A673 (cell line): ENCODE data around the gene MYO7B. TPM values are rescaled to one million over a fixed set of nuclear protein-coding genes. Genes with fewer than 3 reads are reported as not detected.

ENCODE experiments used
- BruUV-seq: library from RNA; stranded (reverse); fragments of 400-500 nt; replicated peaks from 2 replicates; lab custom pipeline; 2021; lab: Mats Ljungman, UMichigan
- CTCF ChIA-PET: fragments of 300-600 bp; sonication (Branson Sonifier 250); formaldehyde crosslinking; loops from one replicate; lab custom pipeline; 2022; ENCODE audit warnings: antibody characterized with exemption; lab: Charles Lee
- POLR2A ChIA-PET: fragments of 300-600 bp; sonication (Branson Sonifier 250); formaldehyde crosslinking; loops from one replicate; lab custom pipeline; 2022; ENCODE audit warnings: antibody characterized with exemption; ENCODE audit not compliant: low non-redundant PET; lab: Charles Lee
- DNase-seq: peaks from one replicate; pipeline ENCODE4 v3.0.0-alpha.2; 2015; ENCODE audit warnings: low spot score
- H3K27ac ChIP-seq: fragments of 200-600 bp; sonication (generic); 2 replicates; pipeline ENCODE4 v1.5.1; 2016; ENCODE audit warnings: mixed run types, low read depth, mild to moderate bottlenecking, mixed read lengths, antibody characterized with exemption, low read length; ENCODE audit not compliant: poor library complexity, severe bottlenecking
- H3K27me3 ChIP-seq: fragments of 200-600 bp; sonication (generic); replicated peaks from 2 replicates; pipeline ENCODE4 v1.6.1; 2017; ENCODE audit warnings: mixed run types, low read depth, mild to moderate bottlenecking, mixed read lengths, antibody characterized with exemption, low read length; ENCODE audit not compliant: insufficient read depth, poor library complexity
- H3K36me3 ChIP-seq: fragments of 200-600 bp; sonication (generic); 2 replicates; pipeline ENCODE4 v1.6.1; 2016; ENCODE audit warnings: mixed run types, mild to moderate bottlenecking, mixed read lengths, antibody characterized with exemption, low read length; ENCODE audit not compliant: insufficient read depth, poor library complexity, severe bottlenecking
- H3K4me1 ChIP-seq: fragments of 200-600 bp; sonication (generic); 2 replicates; pipeline ENCODE4 v1.6.1; 2017; ENCODE audit warnings: mixed run types, mild to moderate bottlenecking, mixed read lengths, antibody characterized with exemption, low read length; ENCODE audit not compliant: insufficient read depth, poor library complexity, severe bottlenecking
- H3K4me3 ChIP-seq: fragments of 200-600 bp; sonication (generic); 2 replicates; pipeline ENCODE4 v1.5.1; 2016; ENCODE audit warnings: low read depth, mixed run types, mild to moderate bottlenecking, mixed read lengths, low read length; ENCODE audit not compliant: poor library complexity, severe bottlenecking
- H3K9me3 ChIP-seq: fragments of 200-600 bp; sonication (generic); 2 replicates; pipeline ENCODE4 v1.6.1; 2016; ENCODE audit warnings: mixed run types, low read depth, mild to moderate bottlenecking, mixed read lengths, antibody characterized with exemption, low read length; ENCODE audit not compliant: poor library complexity, severe bottlenecking
- CTCF ChIP-seq: fragments of 300-800, 200-600 bp; sonication (generic); conservative IDR thresholded peaks from 2 replicates; pipeline ENCODE4 v1.5.1; 2017; ENCODE audit warnings: low read depth, mild to moderate bottlenecking, antibody characterized with exemption, low read length, moderate library complexity, mixed read lengths
- EZH2 ChIP-seq: fragments of 200-600 bp; sonication (generic); IDR thresholded peaks from 2 replicates; pipeline ENCODE4 v1.6.1; 2017; ENCODE audit warnings: borderline replicate concordance, low read depth, mild to moderate bottlenecking, mixed read lengths, antibody characterized with exemption, low read length; ENCODE audit not compliant: poor library complexity, severe bottlenecking
- intact Hi-C: fragments of 100-400 bp; cut with micrococcal nuclease; formaldehyde crosslinking; loops from one replicate; pipeline ENCODE4 v1.10.0; 2022; ENCODE audit not compliant: unreplicated experiment
- total RNA-seq: library from RNA; stranded (reverse); gene quantifications from 2 replicates; pipeline ENCODE4 v1.2.3, GENCODE V29; 2021

The MYO7B gene
- total RNA-seq, 1 experiment from 2014 or later = 0.24 TPM

GRCh38 chr2:127631997-127632581 lies 96.6 kb downstream of the MYO7B start:
- ChIA-PET CTCF (no interaction called here), POLR2A (no interaction called here)
- peaks cover 3% of the 10 kb centered on the region for H3K4me1 ChIP-seq
- H3K27me3 ChIP-seq = no peaks in the 10 kb centered on the region
- H3K27ac ChIP-seq = no peak overlapping the region
- no TSS peak for BruUV-seq
- intact Hi-C loops = no loop called here
- TF ChIP-seq CTCF (no peak), EZH2 (no peak)
- no peak overlapping the region for H3K4me3 ChIP-seq
- no peak for DNase-seq
- H3K36me3 ChIP-seq = no peaks in the 10 kb centered on the region
- no peaks in the 10 kb centered on the region for H3K9me3 ChIP-seq

- H3K4me1 ChIP-seq = peaks cover 11% of the 10 kb centered on the region
- ChIA-PET POLR2A (no interaction called here), CTCF (no interaction called here)
- H3K9me3 ChIP-seq = no peaks in the 10 kb centered on the region
- no TSS peak for BruUV-seq
- H3K27me3 ChIP-seq = no peaks in the 10 kb centered on the region
- DNase-seq = no peak
- H3K36me3 ChIP-seq = no peaks in the 10 kb centered on the region
- TF ChIP-seq EZH2 (no peak), CTCF (no peak)
- H3K27ac ChIP-seq = no peak overlapping the region
- no peak overlapping the region for H3K4me3 ChIP-seq
- intact Hi-C loops = no loop called here
These were observed 97.4 kb downstream of the MYO7B start for GRCh38 chr2:127632592-127633489.

- TF ChIP-seq EZH2 = no peak
- TF ChIP-seq CTCF = no peak
- Histone ChIP-seq H3K27ac (no peak overlapping the region), H3K36me3 (no peaks in the 10 kb centered on the region), H3K4me1 (peaks cover 15% of the 10 kb centered on the region), H3K9me3 (no peaks in the 10 kb centered on the region), H3K27me3 (no peaks in the 10 kb centered on the region), H3K4me3 (no peak overlapping the region)
- no TSS peak for BruUV-seq
- DNase-seq = no peak
- ChIA-PET CTCF (no interaction called here), POLR2A (no interaction called here)
- intact Hi-C loops = no loop called here
These were observed 98.1 kb downstream of the MYO7B start for GRCh38 chr2:127633556-127634065.
